ENCODE data around the gene TOMM40. TPM values are rescaled to one million over a fixed set of nuclear protein-coding genes. Genes with fewer than 3 reads are reported as not detected.

Gene TOMM40
- 82.2 and 93.8 TPM in 2 replicates for total RNA-seq

GRCh38 chr19:44891016-44891882 lies at the start of gene TOMM40:
TSS of gene TOMM40 (plus strand) at chr19:44891254. CDS start at chr19:44891416, 162 bp downstream.

GRCh38 chr19:44845612-44846454 lies 45.2 kb upstream of the TOMM40 start, which contains the start of gene NECTIN2:
TSS of gene NECTIN2 (plus strand) at chr19:44846297. CDS start at chr19:44846526, 229 bp downstream.

GRCh38 chr19:44905437-44906160 lies 14.5 kb downstream of the TOMM40 start, which contains the start of gene APOE:
TSS of gene APOE (plus strand) at chr19:44905796. CDS start at chr19:44906625, 829 bp downstream.

GRCh38 chr19:44914433-44915206 lies 23.6 kb downstream of the TOMM40 start, which contains the start of gene APOC1:
TSS of gene APOC1 (plus strand) at chr19:44914608. CDS start at chr19:44914892, 284 bp downstream.

GRCh38 chr19:44942067-44942571 lies 51.1 kb downstream of the TOMM40 start, which contains the start of gene APOC4:
TSS of gene APOC4 (plus strand) at chr19:44942237. CDS start at chr19:44942278, 41 bp downstream.

Other genes starting within 250 kb of the TOMM40 start
- gene PVR, start 247.3 kb upstream of the TOMM40 start, total RNA-seq, result 95.4 and 101 TPM in 2 replicates
- 2.7 and 3.3 TPM in 2 replicates for gene CEACAM19, start 219.8 kb upstream of the TOMM40 start, total RNA-seq
- gene CEACAM16, start 192.1 kb upstream of the TOMM40 start, total RNA-seq, result not detected in 2 replicates
- 35.6 and 48.8 TPM in 2 replicates for gene BCL3, start 142.5 kb upstream of the TOMM40 start, total RNA-seq
- gene CBLC, start 113.4 kb upstream of the TOMM40 start, total RNA-seq, result 0.50 and 1.9 TPM in 2 replicates
- gene BCAM, start 82.2 kb upstream of the TOMM40 start, total RNA-seq, result 17.1 and 18.3 TPM in 2 replicates
- 117 TPM in 2 replicates for gene NECTIN2, start 45.0 kb upstream of the TOMM40 start, total RNA-seq
- 21.0 and 25.3 TPM in 2 replicates for gene APOE, start 14.5 kb downstream of the TOMM40 start, total RNA-seq
- gene APOC1, start 23.4 kb downstream of the TOMM40 start, total RNA-seq, result 15.8 and 15.9 TPM in 2 replicates
- gene APOC4, start 51.0 kb downstream of the TOMM40 start, total RNA-seq, result not detected in 2 replicates
- gene APOC2, start 54.8 kb downstream of the TOMM40 start, total RNA-seq, result not detected in 2 replicates
- gene CLPTM1, start 64.1 kb downstream of the TOMM40 start, total RNA-seq, result 53.2 and 62.5 TPM in 2 replicates
- gene RELB, start 110.2 kb downstream of the TOMM40 start, total RNA-seq, result 9.9 and 11.6 TPM in 2 replicates
- gene CLASRP, start 147.8 kb downstream of the TOMM40 start, total RNA-seq, result 34.9 and 46.4 TPM in 2 replicates
- gene ZNF296, start 185.2 kb downstream of the TOMM40 start, total RNA-seq, result 0.17 and 0.45 TPM in 2 replicates
- 34.6 and 45.5 TPM in 2 replicates for gene GEMIN7, start 188.0 kb downstream of the TOMM40 start, total RNA-seq
- 28.7 and 30.3 TPM in 2 replicates for gene PPP1R37, start 201.9 kb downstream of the TOMM40 start, total RNA-seq

Measured in bronchus fibroblast of lung (primary cell).